ENCODE data around the gene KSR1. TPM values are rescaled to one million over a fixed set of nuclear protein-coding genes. Genes with fewer than 3 reads are reported as not detected.

Gene KSR1
- total and polyA plus RNA-seq, 2 of the 8 experiments (the other 6 are each of a cell fraction or from before 2014, with no cell fraction given): 14.1 to 34.7 TPM

DNA sequence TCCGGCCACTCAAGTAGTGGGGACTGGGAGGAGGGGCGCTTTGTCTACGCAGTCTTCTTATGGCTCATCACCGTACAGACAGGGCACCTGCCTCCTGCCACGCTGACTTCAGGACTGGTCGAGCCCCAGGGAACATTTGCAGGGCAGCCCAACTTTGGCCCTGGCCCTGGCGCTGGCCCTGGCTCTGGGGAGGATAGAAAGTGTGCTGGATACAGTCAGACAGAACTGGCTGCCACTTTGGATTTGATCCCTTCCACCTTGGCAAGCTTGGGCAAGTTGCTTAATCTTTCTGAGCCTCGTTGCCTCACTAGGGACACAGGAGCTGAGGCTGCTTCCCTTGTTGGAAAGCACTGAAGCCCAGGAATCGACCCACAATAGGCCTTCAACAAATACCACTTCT lies 188.3 kb downstream of the KSR1 start:
- no peak overlapping the region for H3K56ac ChIP-seq (replicated peaks; ENCODE audit: insufficient read length, low read depth, low read length)
- DNase-seq (ENCODE audit: low read depth in 1 of 2, low spot score in 2 of 2): no peak
- no peak overlapping the region for H4K8ac ChIP-seq (ENCODE audit: extremely low read depth, insufficient read depth, low read length)
- no peak for FAIRE-seq
- no peak overlapping the region for H3K4ac ChIP-seq (replicated peaks; ENCODE audit: insufficient read length, low read depth, low read length)
- CTCF ChIA-PET (ENCODE audit: partially characterized antibody): interaction anchor here (0.6 to 16.1 kb wide), 5 partner anchors 10 to 67 kb away, joined by 3 to 305 read pairs (median 4); no protein-coding TSS in a partner anchor
- H2BK120ac ChIP-seq (replicated peaks; ENCODE audit: low read depth, low read length): no peak overlapping the region
- H4K91ac ChIP-seq (replicated peaks; ENCODE audit: insufficient read length, low read length): no peak overlapping the region
- no peak overlapping the region for H3K27ac ChIP-seq (ENCODE audit: low read depth, low read length)
- H2BK12ac ChIP-seq (ENCODE audit: low read depth, low read length): no peak overlapping the region
- H3K23ac ChIP-seq (ENCODE audit: insufficient read length): no peak overlapping the region
- no peak overlapping the region for H3K9ac ChIP-seq (replicated peaks in 1 of 4; ENCODE audit: extremely low read depth in 1 of 4, low read depth in 3 of 4, low read length in 3 of 4)
- no peaks in the 10 kb centered on the region for H3K23me2 ChIP-seq (ENCODE audit: low read depth, low read length)
- POLR2A ChIA-PET (ENCODE audit: partially characterized antibody): no interaction called here
- H3K4me3 ChIP-seq (ENCODE audit: extremely low read depth in 1 of 4, insufficient read depth in 2 of 4, low read depth in 3 of 4, low read length in 4 of 4): no peak overlapping the region
- no peaks in the 10 kb centered on the region for H4K20me1 ChIP-seq (replicated peaks in 1 of 2; ENCODE audit: control insufficient read depth in 1 of 2, insufficient read depth in 2 of 2, low read length in 2 of 2)
- no peaks in the 10 kb centered on the region for H3K36me3 ChIP-seq (ENCODE audit: control insufficient read depth in 2 of 4, insufficient read depth in 4 of 4, low read length in 3 of 4)
- no peaks in the 10 kb centered on the region for H3K79me2 ChIP-seq (ENCODE audit: control insufficient read depth in 1 of 2, insufficient read depth in 2 of 2, low read length in 2 of 2)
- H3K79me1 ChIP-seq (ENCODE audit: low read depth, low read length): no peaks in the 10 kb centered on the region
- WGBS, 2 experiments (ENCODE audit: extremely low coverage in 1 of 2, insufficient coverage in 1 of 2, insufficient read length in 1 of 2, insufficient replicate concordance in 2 of 2, low coverage in 1 of 2, low lambda C conversion rate in 2 of 2, missing lambda C conversion rate in 1 of 2): 89% methylated on average over 9 of the region's 9 CpGs; no CpG with 5 or more reads in 1 of the 2 experiments
- no peak overlapping the region for H2AK5ac ChIP-seq (ENCODE audit: low read depth, low read length)
- no peak overlapping the region for H2BK20ac ChIP-seq (ENCODE audit: low read length)
- no peak overlapping the region for H3K18ac ChIP-seq (ENCODE audit: extremely low read depth, low read length)
- H3K14ac ChIP-seq (ENCODE audit: insufficient read length): no peak overlapping the region
- no peaks in the 10 kb centered on the region for H3K9me3 ChIP-seq (ENCODE audit: insufficient read depth in 2 of 2, low read depth in 1 of 2, low read length in 1 of 2)
- no peak overlapping the region for H2BK5ac ChIP-seq (ENCODE audit: low read depth, low read length)
- H3K4me1 ChIP-seq (replicated peaks in 1 of 4; ENCODE audit: control insufficient read depth in 3 of 4, insufficient read depth in 4 of 4, low read length in 3 of 4): peaks cover 0 to 4% (median 0%) of the 10 kb centered on the region in 4 experiments; a peak in 1 of 7 replicates
- H2BK15ac ChIP-seq (ENCODE audit: low read length): no peak overlapping the region
- no peak overlapping the region for H4K5ac ChIP-seq (ENCODE audit: insufficient read length, low read depth, low read length)
- no peak overlapping the region for H3K4me2 ChIP-seq (ENCODE audit: insufficient read depth in 1 of 2, low read depth in 2 of 2, low read length in 2 of 2)
- H2AFZ ChIP-seq (ENCODE audit: low read length): no peak overlapping the region
- H3K27me3 ChIP-seq (replicated peaks in 1 of 4; ENCODE audit: control insufficient read depth in 3 of 4, extremely low read depth in 1 of 4, insufficient read depth in 3 of 4, low read length in 3 of 4): no peaks in the 10 kb centered on the region
- TF ChIP-seq GABPA (IDR thresholded peaks at IDR 0.05; ENCODE audit: borderline replicate concordance, insufficient read depth, low read length) (no peak), BACH1 (IDR thresholded peaks at IDR 0.05; ENCODE audit: low read length) (no peak), HDAC6 (IDR thresholded peaks at IDR 0.05; ENCODE audit: low read depth, low read length) (no peak), ZNF274 (IDR thresholded peaks at IDR 0.05; ENCODE audit: borderline replicate concordance, extremely low read depth, low read length) (no peak), RNF2 (IDR thresholded peaks at IDR 0.05; ENCODE audit: borderline replicate concordance, low read depth, low read length, missing control alignments, poor library complexity, severe bottlenecking) (no peak), USF2 (IDR thresholded peaks at IDR 0.05; ENCODE audit: low read length) (no peak), POLR2AphosphoS5 (IDR thresholded peaks at IDR 0.05; ENCODE audit: low read depth, low read length) (no peak), SIX5 (IDR thresholded peaks at IDR 0.05; ENCODE audit: low read depth, low read length) (no peak), SAP30 (IDR thresholded peaks at IDR 0.05; ENCODE audit: insufficient read depth, insufficient replicate concordance, low read length) (no peak), TCF12 (IDR thresholded peaks at IDR 0.05; ENCODE audit: low read depth, low read length) (no peak), POU5F1 (IDR thresholded peaks at IDR 0.05; ENCODE audit: low read depth, low read length) (no peak), KDM4A (IDR thresholded peaks at IDR 0.05; ENCODE audit: low read depth, low read length, severe bottlenecking) (no peak)
- TF ChIP-seq, protein P1, sequence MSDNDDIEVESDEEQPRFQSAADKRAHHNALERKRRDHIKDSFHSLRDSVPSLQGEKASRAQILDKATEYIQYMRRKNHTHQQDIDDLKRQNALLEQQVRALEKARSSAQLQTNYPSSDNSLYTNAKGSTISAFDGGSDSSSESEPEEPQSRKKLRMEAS (IDR thresholded peaks at IDR 0.05): no peak

Data from H1 (cell line).